HEK293 (cell line): ENCODE data around the gene CLN5.

ENCODE experiments used
- GLI4 ChIP-seq: fragments of 450-650 bp; formaldehyde crosslinking; IDR thresholded peaks from 2 replicates; pipeline ENCODE4 v1.5.1; 2016; ENCODE audit warnings: missing biosample characterization, missing genetic modification characterization
- KLF10 ChIP-seq: fragments of 450-650 bp; IDR thresholded peaks from 2 replicates; pipeline ENCODE4 v1.5.1; 2018; ENCODE audit warnings: missing biosample characterization, mild to moderate bottlenecking, missing genetic modification characterization
- MYNN ChIP-seq: fragments of 450-650 bp; formaldehyde crosslinking; IDR thresholded peaks from 2 replicates; pipeline ENCODE4 v1.5.1; 2016; ENCODE audit warnings: missing biosample characterization, missing genetic modification characterization, borderline replicate concordance
- PRDM2 ChIP-seq: fragments of 450-650 bp; formaldehyde crosslinking; IDR thresholded peaks from 2 replicates; pipeline ENCODE4 v1.5.1; 2016; ENCODE audit warnings: missing biosample characterization, missing genetic modification characterization, borderline replicate concordance
- SCRT2 ChIP-seq: fragments of 450-650 bp; formaldehyde crosslinking; IDR thresholded peaks from 2 replicates; pipeline ENCODE4 v1.5.1; 2016; ENCODE audit warnings: missing biosample characterization, missing genetic modification characterization
- ZBTB1 ChIP-seq: fragments of 450-650 bp; formaldehyde crosslinking; IDR thresholded peaks from 2 replicates; pipeline ENCODE4 v1.5.1; 2016; ENCODE audit warnings: missing biosample characterization, missing genetic modification characterization
- ZBTB17 ChIP-seq: fragments of 450-650 bp; formaldehyde crosslinking; IDR thresholded peaks from 2 replicates; pipeline ENCODE4 v1.5.1; 2016; ENCODE audit warnings: missing biosample characterization, missing genetic modification characterization
- ZBTB21 ChIP-seq: fragments of 450-650 bp; formaldehyde crosslinking; IDR thresholded peaks from 2 replicates; pipeline ENCODE4 v1.5.1; 2017; ENCODE audit warnings: missing biosample characterization, missing genetic modification characterization
- ZBTB44 ChIP-seq: fragments of 450-650 bp; IDR thresholded peaks from 2 replicates; pipeline ENCODE4 v1.5.1; 2018; ENCODE audit warnings: missing biosample characterization, mild to moderate bottlenecking, missing genetic modification characterization
- ZBTB8A ChIP-seq: fragments of 450-650 bp; formaldehyde crosslinking; IDR thresholded peaks from 2 replicates; pipeline ENCODE4 v1.5.1; 2016; ENCODE audit warnings: missing biosample characterization, missing genetic modification characterization
- ZNF121 ChIP-seq: fragments of 450-650 bp; formaldehyde crosslinking; IDR thresholded peaks from 2 replicates; pipeline ENCODE4 v1.5.1; 2016; ENCODE audit warnings: missing biosample characterization, missing genetic modification characterization
- ZNF184 ChIP-seq: fragments of 450-650 bp; IDR thresholded peaks from 2 replicates; pipeline ENCODE4 v1.5.1; 2018; ENCODE audit warnings: missing biosample characterization, mild to moderate bottlenecking, missing genetic modification characterization
- ZNF248 ChIP-seq: fragments of 450-650 bp; formaldehyde crosslinking; IDR thresholded peaks from 2 replicates; pipeline ENCODE4 v1.5.1; 2017; ENCODE audit warnings: missing biosample characterization, missing genetic modification characterization
- ZNF280C ChIP-seq: fragments of 450-650 bp; formaldehyde crosslinking; IDR thresholded peaks from 2 replicates; pipeline ENCODE4 v1.5.1; 2016; ENCODE audit warnings: missing biosample characterization, missing genetic modification characterization
- ZNF473 ChIP-seq: fragments of 450-650 bp; formaldehyde crosslinking; IDR thresholded peaks from 2 replicates; pipeline ENCODE4 v1.5.1; 2017; ENCODE audit warnings: missing biosample characterization, missing genetic modification characterization
- ZNF48 ChIP-seq: fragments of 450-650 bp; formaldehyde crosslinking; IDR thresholded peaks from 2 replicates; pipeline ENCODE4 v1.5.1; 2016; ENCODE audit warnings: missing biosample characterization, missing genetic modification characterization
- ZNF513 ChIP-seq: fragments of 450-650 bp; IDR thresholded peaks from 2 replicates; pipeline ENCODE4 v1.5.1; 2018; ENCODE audit warnings: missing biosample characterization, missing genetic modification characterization
- ZNF548 ChIP-seq: fragments of 450-650 bp; formaldehyde crosslinking; IDR thresholded peaks from 2 replicates; pipeline ENCODE4 v1.5.1; 2016; ENCODE audit warnings: missing biosample characterization, missing genetic modification characterization
- ZNF558 ChIP-seq: fragments of 450-650 bp; formaldehyde crosslinking; IDR thresholded peaks from 2 replicates; pipeline ENCODE4 v1.5.1; 2016; ENCODE audit warnings: missing biosample characterization, missing genetic modification characterization
- ZNF596 ChIP-seq: fragments of 450-650 bp; IDR thresholded peaks from 2 replicates; pipeline ENCODE4 v1.5.0; 2018; ENCODE audit warnings: missing biosample characterization, mild to moderate bottlenecking, missing genetic modification characterization, moderate library complexity
- ZNF610 ChIP-seq: fragments of 450-650 bp; formaldehyde crosslinking; IDR thresholded peaks from 2 replicates; pipeline ENCODE4 v1.5.1; 2016; ENCODE audit warnings: missing biosample characterization, missing genetic modification characterization, borderline replicate concordance
- ZNF621 ChIP-seq: fragments of 450-650 bp; formaldehyde crosslinking; IDR thresholded peaks from 2 replicates; pipeline ENCODE4 v1.5.1; 2017; ENCODE audit warnings: missing biosample characterization, missing genetic modification characterization
- ZNF623 ChIP-seq: fragments of 450-650 bp; formaldehyde crosslinking; IDR thresholded peaks from 2 replicates; pipeline ENCODE4 v1.5.1; 2016; ENCODE audit warnings: missing biosample characterization, missing genetic modification characterization
- ZNF645 ChIP-seq: fragments of 450-650 bp; formaldehyde crosslinking; IDR thresholded peaks from 2 replicates; pipeline ENCODE4; 2016; ENCODE audit warnings: missing biosample characterization, missing genetic modification characterization
- ZNF664 ChIP-seq: fragments of 450-650 bp; formaldehyde crosslinking; IDR thresholded peaks from 2 replicates; pipeline ENCODE4 v1.5.1; 2016; ENCODE audit warnings: missing biosample characterization, missing genetic modification characterization
- ZNF670 ChIP-seq: fragments of 450-650 bp; formaldehyde crosslinking; IDR thresholded peaks from 2 replicates; pipeline ENCODE4 v1.5.1; 2016; ENCODE audit warnings: missing biosample characterization, missing genetic modification characterization, low read depth
- ZNF776 ChIP-seq: fragments of 450-650 bp; formaldehyde crosslinking; IDR thresholded peaks from 2 replicates; pipeline ENCODE4 v1.5.0; 2017; ENCODE audit warnings: missing biosample characterization, missing genetic modification characterization, borderline replicate concordance
- ZNF837 ChIP-seq: fragments of 450-650 bp; formaldehyde crosslinking; IDR thresholded peaks from 2 replicates; pipeline ENCODE4 v1.5.1; 2016; ENCODE audit warnings: missing biosample characterization, missing genetic modification characterization
- ZSCAN30 ChIP-seq: fragments of 450-650 bp; IDR thresholded peaks from 2 replicates; pipeline ENCODE4 v1.5.1; 2018; ENCODE audit warnings: missing biosample characterization, mild to moderate bottlenecking, missing genetic modification characterization, moderate library complexity

The CLN5 gene

GRCh38 chr13:76991796-76992547, at the start of gene CLN5 (continued):
- TF ChIP-seq ZNF513 (tag by site-specific recombination) (no peak), ZNF548 (tag by site-specific recombination) (no peak), ZNF48 (no peak), ZBTB8A (tag by site-specific recombination) (peak; percentile 59), ZNF621 (tag by site-specific recombination) (no peak), ZNF280C (tag by site-specific recombination) (no peak), ZBTB44 (tag by site-specific recombination) (no peak), ZBTB17 (tag by site-specific recombination) (no peak; the same call in 1 of the 2 replicates), KLF10 (tag by site-specific recombination) (0 out of 2 replicates have a peak, but pooled peaks have one; percentile 10), ZSCAN30 (peak; percentile 72), SCRT2 (tag by site-specific recombination) (peak; percentile 44), ZNF473 (tag by site-specific recombination) (no peak), MYNN (tag by site-specific recombination) (no peak), PRDM2 (tag by site-specific recombination) (no peak), ZNF776 (tag by site-specific recombination) (no peak), ZNF645 (tag by site-specific recombination) (no peak), ZNF670 (tag by site-specific recombination) (no peak), GLI4 (tag by site-specific recombination) (no peak; the same call in 1 of the 2 replicates), ZNF837 (no peak), ZNF623 (no peak), ZNF121 (tag by site-specific recombination) (no peak), ZNF610 (no peak), ZBTB21 (no peak), ZNF558 (tag by site-specific recombination) (no peak), ZNF248 (tag by site-specific recombination) (no peak), ZNF184 (no peak), ZNF664 (no peak), ZBTB1 (tag by site-specific recombination) (no peak), ZNF596 (tag by site-specific recombination) (no peak)
